Measurements from ENCODE around the gene RRAGD.

RRAGD gene

GRCh38 chr6:89335164-89335563 lies 76.9 kb downstream of the RRAGD start:
- DNase-seq: no peak

GRCh38 chr6:89330910-89331309 lies 81.2 kb downstream of the RRAGD start:
- DNase-seq: no peak

- no peak for DNase-seq
Measured at GRCh38 chr6:89328976-89329375, 83.1 kb downstream of the RRAGD start.

- no peak for DNase-seq
Measured at GRCh38 chr6:89324304-89324703, 87.8 kb downstream of the RRAGD start.

GRCh38 chr6:89323511-89323971 lies 88.5 kb downstream of the RRAGD start:
- DNase-seq: no peak

- DNase-seq: no peak
Measured at GRCh38 chr6:89321131-89321970, 90.7 kb downstream of the RRAGD start.

GRCh38 chr6:89320012-89320559 lies 92.0 kb downstream of the RRAGD start:
- DNase-seq: no peak

- DNase-seq: no peak
Measured at GRCh38 chr6:89317067-89317466, 95.0 kb downstream of the RRAGD start.

GRCh38 chr6:89315249-89315885 lies 96.7 kb downstream of the RRAGD start, which contains the start of gene GABRR2:
TSS of gene GABRR2 (minus strand) at chr6:89315299. CDS start at chr6:89315165, 134 bp downstream.
- DNase-seq: no peak

- DNase-seq: no peak
Measured at GRCh38 chr6:89314692-89315091, 97.4 kb downstream of the RRAGD start.
